ENCODE data around the gene TMEM101.

GRCh38 chr17:44011876-44012275 lies 2.9 kb downstream of the TMEM101 start:
- TF ChIP-seq CTCF (IDR thresholded peaks at IDR 0.05; ENCODE audit: extremely low read depth in 1 of 2, insufficient read depth in 1 of 2, low read depth in 1 of 2, low read length in 2 of 2), result no peak
- no peak for TF ChIP-seq MAX (IDR thresholded peaks at IDR 0.05; ENCODE audit: insufficient read depth, insufficient read length)
- no peak for TF ChIP-seq FOS (IDR thresholded peaks at IDR 0.05; ENCODE audit: borderline replicate concordance, insufficient read depth, low read length)

Measured in endothelial cell of umbilical vein (primary cell).